Stimulated activated CD8-positive, alpha-beta memory T cell treated with anti-CD3 and anti-CD28 coated beads, Interleukin-2, amount 100 ng/mL, for 48 hours (primary cell): ENCODE data around the gene ABI1.
A peak's percentile ranks its signal among the peaks of the same experiment; 100 is the strongest.

ENCODE experiments used
- DNase-seq, 2 donors: peaks; one replicate each; pipeline ENCODE4 v3.0.0-alpha.2; 2020; ENCODE audit warnings: low read depth in 2 of 2

ABI1 gene

DNA sequence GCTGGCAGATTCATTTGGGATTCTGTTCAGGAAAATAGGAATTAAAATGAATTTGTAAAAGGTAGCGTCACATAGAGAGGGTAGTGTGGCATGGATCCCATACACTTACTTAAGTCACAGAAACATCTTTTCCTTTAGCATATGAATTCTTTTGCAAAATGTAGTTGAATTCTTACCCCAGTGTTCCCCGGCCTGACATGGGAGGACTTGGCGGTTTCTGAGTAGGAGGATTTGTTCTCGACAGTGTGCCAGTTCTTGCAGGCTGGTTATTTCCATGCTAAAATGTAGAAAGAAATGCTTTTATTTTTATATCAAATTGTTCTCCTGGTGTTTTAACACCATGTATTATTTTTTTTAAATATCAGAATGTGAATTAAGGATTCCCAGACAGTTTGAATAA, 90.7 kb downstream of the ABI1 start:
- no peak for DNase-seq

DNA sequence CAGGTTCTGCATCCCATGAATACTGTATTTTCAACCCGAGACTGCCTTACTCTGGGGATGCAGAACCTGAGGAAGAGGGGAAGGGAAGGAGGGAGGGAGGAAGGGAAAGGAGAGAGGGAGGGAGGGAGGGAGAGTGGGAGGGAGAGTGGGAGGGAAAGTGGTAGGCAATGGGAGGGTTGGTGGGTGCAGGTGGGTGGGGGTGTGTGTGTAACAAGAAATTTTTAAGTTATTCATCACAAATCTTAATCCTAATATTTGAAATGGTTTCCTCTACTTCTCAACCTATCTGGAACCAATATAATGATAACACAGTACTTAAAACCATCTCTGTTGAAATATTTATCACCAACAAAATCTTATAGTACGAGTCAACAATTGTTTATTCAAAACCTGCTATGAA, 95.2 kb downstream of the ABI1 start:
- no peak for DNase-seq

DNA sequence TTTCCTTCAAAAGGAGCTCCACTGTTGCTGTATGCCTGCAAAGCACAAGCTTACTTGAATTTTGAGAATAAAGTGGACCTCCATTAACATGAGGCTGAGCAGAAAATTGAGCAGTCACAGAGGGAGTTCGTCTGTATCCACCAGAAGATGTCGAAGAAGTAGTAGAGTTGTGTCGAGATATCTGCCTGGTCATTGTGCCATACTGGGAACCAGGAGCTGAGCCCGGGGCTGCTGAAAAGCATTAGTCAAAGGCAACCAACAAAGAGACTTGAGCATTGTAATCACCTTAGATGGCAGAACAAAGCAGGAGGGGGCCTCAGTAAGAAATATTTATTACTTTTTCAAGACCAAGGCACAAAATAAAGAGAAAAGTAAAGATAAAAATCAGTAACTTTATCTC, 101.8 kb downstream of the ABI1 start:
- no peak for DNase-seq

DNA sequence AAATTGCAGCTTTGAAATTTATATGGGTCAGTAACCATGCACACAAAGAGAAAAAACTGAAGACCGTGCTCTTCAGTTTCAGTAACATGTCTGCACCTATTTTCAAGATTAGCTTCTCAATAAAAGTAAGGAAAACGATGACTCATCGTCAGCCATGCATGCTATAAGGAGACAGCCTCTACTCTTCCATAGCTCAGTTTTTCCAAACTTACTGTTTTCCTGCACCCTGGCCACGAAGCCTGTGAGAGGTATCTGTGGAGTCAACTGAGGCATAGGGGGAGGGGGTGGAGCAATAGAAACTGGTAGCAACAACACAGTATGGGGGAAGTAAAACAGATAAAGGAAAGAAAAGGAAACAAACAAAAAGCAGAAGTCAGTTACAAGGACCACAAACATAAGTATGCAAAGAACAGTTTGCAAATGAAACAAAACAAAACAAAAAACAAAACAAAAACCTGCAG, 105.3 kb downstream of the ABI1 start:
- no peak for DNase-seq

DNA sequence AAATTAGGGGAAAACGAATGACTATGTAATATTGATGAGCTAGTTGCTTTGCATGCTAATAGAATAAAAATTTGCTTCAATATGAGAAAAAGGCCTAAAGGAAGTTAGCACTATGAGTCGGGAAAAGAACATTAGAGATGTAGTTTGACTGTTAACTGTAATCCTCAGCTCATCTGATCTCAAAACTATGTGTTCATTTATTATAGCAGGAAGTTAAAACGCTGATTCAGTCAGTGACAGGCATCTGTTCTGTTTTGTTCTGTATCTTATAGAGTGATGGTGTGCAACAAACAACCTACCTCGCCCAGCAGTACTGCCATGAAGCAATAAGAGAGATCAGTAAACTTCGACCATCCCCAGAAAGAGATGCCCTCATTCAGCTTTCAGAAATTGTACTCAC, 114.7 kb downstream of the ABI1 start:
- no peak for DNase-seq

DNA sequence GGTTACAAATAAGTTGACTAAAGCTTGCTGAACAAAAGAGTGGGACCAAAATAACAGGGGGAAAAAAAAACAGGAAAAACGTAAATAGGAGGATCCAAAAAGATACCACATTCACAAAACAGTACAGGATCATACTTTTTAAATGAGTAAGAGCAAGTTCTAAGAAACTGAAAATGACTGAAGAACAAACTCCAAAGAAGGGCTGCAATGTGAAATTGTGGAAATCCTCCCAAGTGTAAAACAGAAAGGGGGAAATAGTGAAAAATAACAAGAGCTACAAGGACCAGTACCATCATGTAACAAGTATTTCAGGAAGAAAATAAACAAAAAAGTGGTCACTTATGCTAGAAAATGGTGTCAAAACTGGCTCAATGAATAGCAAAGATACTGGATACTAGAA, 116.9 kb downstream of the ABI1 start:
- no peak for DNase-seq

DNA sequence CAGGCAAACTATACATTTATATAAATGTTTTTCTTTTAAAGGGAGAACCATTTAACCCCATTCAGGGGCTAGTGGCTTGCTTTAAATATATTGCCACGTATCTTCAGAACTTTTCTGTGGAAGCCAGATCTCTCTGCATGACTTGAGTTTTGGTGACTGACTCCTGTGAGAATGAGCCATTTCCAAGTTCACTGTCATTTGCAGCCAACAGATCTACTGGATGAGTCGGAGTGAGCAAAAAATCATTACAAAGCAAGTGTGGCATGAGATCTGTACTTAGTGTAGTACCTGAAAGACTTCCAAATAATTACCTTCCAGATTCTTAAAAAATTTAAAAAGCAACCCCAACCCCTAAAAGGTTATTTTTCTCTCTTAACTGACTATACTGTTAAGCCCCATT, 117.7 kb downstream of the ABI1 start:
- DNase-seq, result no peak

DNA sequence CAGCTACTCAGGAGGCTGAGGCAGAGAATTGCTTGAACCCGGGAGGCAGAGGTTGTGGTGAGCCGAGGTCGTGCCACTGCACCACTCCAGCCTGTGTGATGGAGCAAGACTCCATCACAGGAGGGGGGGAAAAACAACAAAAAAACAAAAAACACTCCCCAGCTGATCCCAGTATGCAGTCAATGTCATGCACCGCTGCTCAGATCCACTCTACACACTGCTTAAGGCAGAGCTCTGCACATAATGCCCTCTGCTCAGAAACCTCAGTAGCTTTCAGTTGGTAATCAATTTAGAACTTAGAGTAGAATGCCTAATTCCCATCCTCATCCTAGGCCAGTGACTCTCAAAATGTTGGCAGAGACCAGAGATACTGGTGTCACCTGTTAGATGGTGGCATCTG, 119.4 kb downstream of the ABI1 start:
- no peak for DNase-seq

DNA sequence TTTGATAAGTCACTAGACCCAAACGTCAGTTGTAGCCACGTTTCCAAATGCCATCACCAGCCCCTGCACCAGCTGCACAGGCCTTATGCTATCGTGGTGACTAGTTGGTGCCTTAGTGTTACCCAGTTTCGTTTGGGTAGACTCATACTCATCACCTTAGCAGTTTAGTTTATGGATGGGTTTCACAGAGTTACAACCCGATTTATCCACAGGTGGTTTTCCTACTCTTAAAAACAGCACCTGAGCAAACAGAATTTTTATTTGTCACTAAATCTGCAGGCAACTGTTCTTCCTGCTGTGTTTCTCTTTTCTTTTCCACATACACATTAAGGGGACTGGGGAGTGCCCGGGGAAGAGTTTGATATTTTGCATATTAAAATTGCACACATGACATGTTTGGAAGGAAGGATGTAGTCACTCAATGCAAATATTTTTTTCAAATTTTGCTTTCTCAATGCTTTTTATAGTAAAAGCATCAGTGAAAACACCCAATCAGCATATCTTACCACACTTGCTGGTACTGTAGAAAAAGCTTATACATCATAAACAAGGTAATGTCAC, 121.6 kb downstream of the ABI1 start:
- DNase-seq, result no peak

DNA sequence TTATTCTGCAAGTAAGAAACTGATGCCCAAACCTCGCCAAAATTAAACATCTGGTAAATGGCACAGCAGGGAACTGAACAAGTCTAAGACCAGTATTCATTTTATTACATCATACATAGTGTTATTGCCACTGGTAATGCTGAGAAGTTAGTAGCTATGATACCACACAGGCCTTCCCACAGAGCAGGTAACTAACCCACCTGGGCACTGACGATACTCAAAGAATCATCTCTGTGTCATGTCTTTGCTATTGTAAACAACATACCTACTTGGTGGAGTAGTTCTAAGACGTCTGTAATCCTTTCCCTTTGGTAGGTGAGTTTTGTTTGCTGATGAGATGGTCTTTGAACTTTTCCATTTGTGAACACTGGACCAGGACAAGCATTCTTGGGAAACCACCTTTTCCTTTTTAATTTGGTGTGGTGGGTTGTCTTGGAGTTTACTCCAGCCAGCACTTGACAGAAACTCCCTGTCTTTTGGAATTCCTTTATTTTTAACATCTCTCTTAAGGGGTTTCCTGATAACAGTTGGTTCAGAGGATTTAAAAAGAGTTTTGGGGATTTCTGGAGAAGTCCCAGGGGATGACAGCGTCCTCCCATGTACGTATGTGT, 122.4 kb downstream of the ABI1 start:
- DNase-seq, result no peak

DNA sequence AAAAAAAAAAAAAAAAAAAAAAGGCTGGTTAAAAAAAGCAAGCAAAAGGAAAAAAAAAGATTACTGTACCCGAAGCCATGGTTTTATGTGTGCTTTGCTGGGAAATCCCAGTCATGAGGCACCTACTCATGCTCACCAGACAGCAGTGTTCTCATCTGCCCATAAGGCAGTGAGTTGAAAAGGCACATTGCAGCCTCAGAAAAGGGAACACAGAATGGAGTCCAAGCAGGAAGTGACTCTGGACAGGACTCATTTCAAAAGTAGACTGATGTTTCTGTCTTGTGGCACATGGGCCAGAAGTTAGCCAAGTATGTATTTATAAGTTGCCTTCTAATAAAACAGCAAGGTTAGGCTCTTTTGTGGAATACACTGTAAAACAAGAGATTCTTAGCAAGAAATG, 123.0 kb downstream of the ABI1 start:
- DNase-seq, result no peak

DNA sequence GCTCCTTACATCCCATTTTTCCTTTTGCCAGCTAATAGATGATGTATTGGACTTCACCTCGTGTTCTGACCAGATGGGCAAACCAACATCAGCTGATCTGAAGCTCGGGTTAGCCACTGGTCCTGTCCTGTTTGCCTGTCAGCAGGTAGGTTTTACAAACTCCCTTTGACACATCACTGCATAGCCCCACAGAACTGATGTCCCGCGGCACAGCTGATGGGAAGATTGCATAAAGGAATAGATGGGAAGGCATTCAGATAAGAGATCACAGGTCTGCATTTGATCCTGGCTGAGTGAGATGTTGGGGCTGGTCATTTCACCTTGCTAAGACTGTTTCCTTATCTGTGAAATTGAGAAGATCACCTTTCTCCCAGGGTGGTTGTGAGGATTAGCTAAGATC, 125.3 kb downstream of the ABI1 start:
- DNase-seq, result no peak

DNA sequence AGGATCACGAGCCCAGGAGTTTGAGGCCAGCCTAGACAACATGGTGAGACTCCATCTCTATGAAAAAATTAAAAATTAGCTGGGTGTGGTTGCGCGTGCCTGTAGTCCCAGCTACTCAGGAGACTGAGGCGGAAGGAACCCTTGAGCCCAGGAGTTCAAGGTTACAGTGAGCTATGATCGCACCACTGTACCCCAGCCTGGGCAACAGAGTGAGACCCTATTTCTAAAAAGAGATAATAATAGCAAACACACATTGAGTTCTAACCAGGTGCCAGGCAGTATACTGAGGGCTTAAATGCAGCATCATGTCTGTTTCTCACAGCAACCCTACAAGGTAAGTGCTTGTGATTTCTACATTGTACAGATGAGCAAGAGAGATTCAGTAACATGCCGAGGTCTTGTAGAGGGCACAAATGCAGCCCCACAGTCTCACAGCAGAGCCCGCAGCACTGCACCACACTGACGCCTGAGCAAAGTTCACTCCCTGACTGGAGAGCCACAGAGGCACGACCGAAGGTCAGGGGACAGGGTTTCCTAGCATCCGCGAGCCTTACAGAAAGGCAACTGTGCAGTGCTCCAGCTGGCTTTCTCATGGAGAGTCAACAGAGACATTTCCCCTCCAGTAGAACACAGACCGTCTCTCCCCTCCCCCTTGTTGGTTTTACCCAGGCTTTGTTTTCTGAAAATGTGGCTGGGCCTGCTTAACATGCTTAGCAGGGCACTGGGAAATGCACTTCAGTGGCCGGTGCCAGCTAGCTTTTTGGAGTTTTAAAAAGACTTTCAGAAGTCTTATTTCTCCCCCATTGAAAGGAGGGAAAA, 126.8 kb downstream of the ABI1 start:
- no peak for DNase-seq

DNA sequence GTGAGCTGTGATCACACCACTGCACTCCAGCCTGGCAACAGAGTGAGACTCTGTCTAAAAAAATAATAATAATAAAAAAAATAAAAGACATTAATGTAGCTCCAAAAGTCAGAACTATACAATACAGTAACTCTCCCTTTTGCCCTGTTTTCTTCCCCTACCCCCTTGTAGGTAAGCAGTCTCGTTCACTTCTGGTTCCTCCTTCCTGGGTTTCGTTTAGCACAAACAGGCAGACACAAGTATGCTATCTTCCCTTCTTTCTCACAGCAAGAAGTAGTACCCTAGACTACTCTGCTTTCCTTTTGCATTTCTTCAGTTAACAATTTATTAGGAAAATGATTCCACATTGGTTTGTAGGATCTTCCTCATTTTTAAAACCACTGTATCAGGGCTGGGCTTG, 130.2 kb downstream of the ABI1 start:
- DNase-seq, result no peak

DNA sequence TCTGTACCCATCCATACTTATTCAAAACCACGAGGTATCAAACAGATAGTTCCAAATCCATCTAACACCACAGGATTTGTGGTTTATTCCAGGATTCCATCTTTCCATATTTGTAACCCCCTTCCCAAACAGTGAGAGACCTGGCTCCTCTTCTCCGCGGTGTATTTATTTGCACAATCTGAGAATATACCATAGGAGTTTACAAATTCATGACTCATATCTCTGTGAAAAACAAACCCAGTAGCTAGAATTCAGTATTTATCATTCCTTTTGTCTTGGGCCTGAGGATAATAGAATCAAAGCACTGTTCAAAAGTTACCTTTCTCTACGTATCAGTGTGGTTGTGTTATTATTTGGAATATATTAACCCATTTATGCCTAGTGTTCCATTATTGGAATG, 131.4 kb downstream of the ABI1 start:
- no peak for DNase-seq

DNA sequence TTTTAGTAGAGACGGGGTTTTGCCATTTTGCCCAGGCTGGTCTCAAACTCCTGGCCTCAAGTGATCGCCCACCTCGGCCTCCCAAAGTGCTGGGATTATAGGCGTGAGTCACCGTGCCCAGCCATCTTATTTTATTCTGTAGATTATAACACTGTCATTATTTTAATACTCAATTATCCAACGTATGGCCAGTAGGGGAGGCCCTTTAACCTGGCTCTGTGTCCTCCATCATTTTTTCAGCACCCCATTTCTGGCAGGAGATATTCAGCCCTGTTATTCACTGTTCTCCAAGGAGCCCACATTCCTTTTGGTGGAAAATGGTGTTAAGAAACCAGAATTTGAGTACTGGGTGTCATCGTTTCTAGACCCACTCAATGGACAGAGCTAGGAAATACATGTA, 131.8 kb downstream of the ABI1 start:
- no peak for DNase-seq

DNA sequence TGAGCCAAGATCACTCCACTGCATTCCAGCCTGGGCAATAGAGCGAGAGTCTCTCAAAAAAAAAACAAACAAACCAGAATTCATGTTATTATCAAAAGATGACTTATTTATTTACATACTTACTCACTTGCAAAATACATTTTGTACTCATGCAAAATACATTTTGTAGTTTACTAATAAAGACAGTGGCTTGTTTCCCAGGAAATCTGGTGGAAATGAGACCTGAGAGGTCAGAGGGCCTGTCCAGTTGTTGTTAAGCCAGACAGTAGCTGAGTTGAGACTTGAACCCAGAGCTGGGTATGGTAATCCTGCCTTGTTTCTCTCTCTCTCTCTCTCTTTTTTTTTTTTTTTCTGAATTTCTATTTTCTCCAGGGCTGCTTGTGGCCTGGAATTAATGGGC, 133.8 kb downstream of the ABI1 start:
- no peak for DNase-seq

DNA sequence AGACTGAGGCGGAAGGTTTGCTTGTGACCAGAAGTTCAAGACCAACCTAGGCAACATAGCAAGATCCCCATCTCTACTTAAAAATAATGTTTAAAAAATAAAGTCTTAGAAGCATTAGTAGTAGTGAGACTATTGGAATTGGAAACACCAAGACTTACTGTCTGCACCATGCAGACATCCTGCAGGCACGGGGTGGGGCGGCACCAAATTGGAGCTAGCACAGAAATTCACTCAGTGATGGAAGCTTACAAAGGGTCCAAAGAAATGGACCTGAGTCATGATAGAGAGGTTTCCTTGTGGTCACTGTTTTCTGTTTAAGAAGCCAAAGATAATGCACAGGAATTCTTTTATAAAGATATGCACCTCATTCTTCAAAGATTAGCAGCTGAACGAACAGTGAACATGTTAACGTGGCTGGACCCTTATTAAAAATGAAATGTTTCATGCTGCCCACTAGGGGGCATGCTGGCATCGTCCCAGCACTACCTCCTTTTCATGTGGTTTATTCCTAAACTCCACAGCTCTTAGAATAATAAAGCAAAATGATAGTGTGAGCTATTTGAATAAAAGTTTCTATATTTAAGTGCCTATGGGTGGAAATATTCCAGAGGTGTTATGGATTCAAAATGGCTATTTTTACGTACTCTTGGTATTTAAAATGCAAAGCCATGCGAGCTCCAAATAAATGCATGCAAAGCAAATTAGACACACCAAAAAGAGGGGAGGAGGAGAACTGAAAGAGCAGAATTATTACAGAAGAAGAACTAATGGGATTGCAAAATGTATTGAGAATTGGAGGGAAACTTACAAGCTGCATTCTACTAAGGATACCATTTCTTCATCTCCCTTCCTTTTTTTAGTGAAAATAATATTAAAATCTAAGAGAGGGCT, 134.7 kb downstream of the ABI1 start:
- no peak for DNase-seq

DNA sequence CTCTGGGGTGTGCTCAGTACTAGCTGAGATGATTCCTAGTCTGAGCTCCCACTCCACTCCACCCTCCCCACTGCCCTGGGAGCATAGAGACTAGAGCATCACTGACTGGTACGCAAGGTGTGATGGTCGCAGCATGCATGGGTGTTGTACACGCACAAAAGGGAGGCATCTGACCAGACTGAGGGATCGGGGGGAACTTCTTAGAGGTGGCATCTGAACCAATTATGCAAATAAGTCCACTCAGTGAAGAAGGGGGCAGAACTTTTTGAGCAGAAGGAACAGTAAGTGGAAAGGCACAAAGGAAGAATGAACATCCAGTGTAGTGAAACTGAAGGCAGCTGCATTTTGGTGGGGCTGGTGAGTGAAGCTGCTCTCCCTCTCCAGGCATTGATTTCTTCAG, 137.7 kb downstream of the ABI1 start:
- DNase-seq, result no peak

DNA sequence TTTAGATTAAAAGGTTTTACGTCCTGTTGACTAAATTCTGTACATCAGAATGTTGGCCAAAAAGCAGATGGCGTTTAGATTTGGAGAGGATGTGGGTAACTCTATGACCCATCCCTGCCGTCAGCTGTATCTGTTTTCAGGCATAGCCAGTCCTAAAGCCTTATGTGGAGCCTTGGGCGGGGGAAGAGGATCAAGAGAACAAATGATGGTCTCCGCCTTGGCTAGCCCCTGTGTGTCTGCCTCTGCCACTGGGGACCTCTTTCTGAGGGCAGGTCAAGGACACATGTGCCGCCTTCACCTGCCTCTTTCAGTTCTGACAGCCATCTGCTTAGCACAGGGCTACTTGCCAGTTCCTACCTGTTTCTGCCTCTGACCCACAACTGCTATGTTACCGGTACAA, 139.2 kb downstream of the ABI1 start:
- DNase-seq, result peak in 1 of 2 donors; percentile 19

DNA sequence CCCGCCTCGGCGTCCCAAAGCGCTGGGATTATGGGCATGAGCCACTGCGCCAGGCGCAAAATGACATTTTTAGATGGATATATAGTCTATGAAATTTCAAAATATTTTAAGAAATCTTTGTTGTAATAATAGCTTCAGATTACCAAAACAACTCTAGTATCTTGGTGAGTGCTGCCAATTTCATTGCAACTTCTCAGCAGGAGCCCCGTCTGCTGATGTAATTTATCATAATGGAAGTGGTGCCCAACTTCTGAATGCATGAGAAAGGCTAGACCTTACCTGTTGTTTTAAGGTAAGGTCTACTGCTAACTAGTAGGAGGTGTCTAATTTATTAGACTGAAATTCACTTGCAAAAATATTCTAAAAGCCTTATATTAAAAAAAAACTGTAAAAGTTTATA, 143.3 kb downstream of the ABI1 start:
- no peak for DNase-seq

DNA sequence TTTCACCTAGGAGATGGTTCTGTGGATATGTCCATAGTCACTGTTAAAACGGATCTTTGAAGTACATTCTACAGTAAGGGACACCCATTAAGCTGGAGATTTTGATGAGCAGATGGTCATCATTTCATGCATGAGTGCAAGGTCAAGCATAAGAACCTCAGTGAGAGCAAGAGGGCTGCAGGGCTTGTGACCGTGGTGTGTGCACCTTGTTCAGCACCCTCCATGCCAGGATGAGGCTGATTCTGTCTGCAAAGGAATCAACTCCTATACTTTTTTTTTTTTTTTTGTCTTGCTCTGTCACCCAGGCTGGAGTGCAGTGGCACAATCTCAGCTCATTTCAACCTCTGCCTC, 145.6 kb downstream of the ABI1 start:
- DNase-seq, result no peak
